IMR-90 (cell line): ENCODE measurements around the gene TPPP. TPM values are rescaled to one million over a fixed set of nuclear protein-coding genes. Genes with fewer than 3 reads are reported as not detected.

Experiments used
- ATAC-seq: fragments of 200-7000 bp; cut with Tn5 transposase; 2 replicates; pipeline ENCODE4 v1.9.1; 2020; ENCODE audit warnings: low read depth, mild to moderate bottlenecking, moderate library complexity
- BruUV-seq: library from RNA; stranded (reverse); fragments of 400-500 nt; replicated peaks from 2 replicates; lab custom pipeline; 2021; lab: Mats Ljungman, UMichigan
- CTCF ChIA-PET: fragments of 300-600 bp; formaldehyde crosslinking; extraction: SDS; loops from one replicate; lab custom pipeline; 2021; ENCODE audit warnings: antibody characterized with exemption; lab: Yijun Ruan, JAX
- POLR2A ChIA-PET: fragments of 300-600 bp; sonication (Branson Sonifier 250); formaldehyde crosslinking; loops from one replicate; lab custom pipeline; 2022; ENCODE audit warnings: antibody characterized with exemption; ENCODE audit not compliant: unreplicated experiment; lab: Charles Lee
- DNase-seq: peaks from one replicate; pipeline ENCODE4 v3.0.0; 2013
- H2AFZ ChIP-seq: replicated peaks from 2 replicates; pipeline ENCODE3; 2013; ENCODE audit warnings: low read length, mild to moderate bottlenecking; ENCODE audit not compliant: poor library complexity
- H2AK5ac ChIP-seq: 2 replicates; pipeline ENCODE4 v1.6.1; 2013; ENCODE audit warnings: low read depth, low read length, inconsistent platforms
- H2AK9ac ChIP-seq: replicated peaks from 2 replicates; pipeline ENCODE3; 2013; ENCODE audit warnings: mild to moderate bottlenecking, low read depth, low read length, moderate library complexity; ENCODE audit not compliant: poor library complexity
- H2BK120ac ChIP-seq: 2 replicates; pipeline ENCODE4 v1.6.1; 2013; ENCODE audit warnings: low read depth, low read length, inconsistent platforms
- H2BK15ac ChIP-seq: 3 replicates; pipeline ENCODE4 v1.6.1; 2013; ENCODE audit warnings: low read depth, low read length, inconsistent platforms
- H2BK20ac ChIP-seq: 2 replicates; pipeline ENCODE4 v1.6.1; 2013; ENCODE audit warnings: low read depth, mild to moderate bottlenecking, inconsistent platforms, low read length, moderate library complexity
- H2BK5ac ChIP-seq: 2 replicates; pipeline ENCODE4 v1.6.1; 2013; ENCODE audit warnings: mild to moderate bottlenecking, low read depth, low read length, inconsistent platforms; ENCODE audit not compliant: poor library complexity, severe bottlenecking
- H3K14ac ChIP-seq: replicated peaks from 2 replicates; pipeline ENCODE4 v1.6.1; 2013; ENCODE audit warnings: low read depth, low read length, inconsistent platforms
- H3K18ac ChIP-seq: 2 replicates; pipeline ENCODE4 v1.6.1; 2013; ENCODE audit warnings: low read depth, low read length, control low read depth
- H3K23ac ChIP-seq: 2 replicates; pipeline ENCODE4 v1.6.1; 2013; ENCODE audit warnings: low read depth, low read length, inconsistent platforms
- H3K27ac ChIP-seq: 2 replicates; pipeline ENCODE4 v1.5.1; 2013; ENCODE audit warnings: mild to moderate bottlenecking, control low read depth, low read length; ENCODE audit not compliant: insufficient read depth
- H3K27me3 ChIP-seq: 2 replicates; pipeline ENCODE4 v1.6.1; 2013; ENCODE audit warnings: low read length; ENCODE audit not compliant: control insufficient read depth, insufficient read depth
- H3K36me3 ChIP-seq: 2 replicates; pipeline ENCODE4 v1.6.1; 2013; ENCODE audit warnings: low read length, mixed read lengths; ENCODE audit not compliant: control insufficient read depth, insufficient read depth
- H3K4ac ChIP-seq: 2 replicates; pipeline ENCODE4 v1.6.1; 2013; ENCODE audit warnings: low read depth, low read length, inconsistent platforms
- H3K4me1 ChIP-seq: 2 replicates; pipeline ENCODE4 v1.6.1; 2013; ENCODE audit warnings: low read length, mixed read lengths; ENCODE audit not compliant: control insufficient read depth, insufficient read depth
- H3K4me2 ChIP-seq: 2 replicates; pipeline ENCODE4 v1.6.1; 2013; ENCODE audit warnings: low read depth, mild to moderate bottlenecking, control low read depth, low read length, moderate library complexity
- H3K4me3 ChIP-seq: 2 replicates; pipeline ENCODE4 v1.5.1; 2013; ENCODE audit warnings: low read depth, mild to moderate bottlenecking, control low read depth, low read length, moderate library complexity; ENCODE audit not compliant: insufficient read depth
- H3K56ac ChIP-seq: 2 replicates; pipeline ENCODE4 v1.6.1; 2013; ENCODE audit warnings: low read length, inconsistent platforms; ENCODE audit not compliant: insufficient read depth; ENCODE audit errors: extremely low read depth
- H3K79me1 ChIP-seq, 2 experiments: 2 replicates each; pipeline ENCODE4 v1.6.1; 2013; ENCODE audit warnings: low read length in 2 of 2, inconsistent platforms in 1 of 2, low read depth in 1 of 2
- H3K9ac ChIP-seq: 2 replicates; pipeline ENCODE4 v1.6.1; 2013; ENCODE audit warnings: low read depth, low read length, control low read depth
- H3K9me1 ChIP-seq: 2 replicates; pipeline ENCODE4 v1.6.1; 2013; ENCODE audit warnings: low read length, inconsistent platforms; ENCODE audit not compliant: insufficient read depth
- H3K9me3 ChIP-seq: 2 replicates; pipeline ENCODE4 v1.6.1; 2013; ENCODE audit warnings: low read length; ENCODE audit not compliant: control insufficient read depth, insufficient read depth
- H4K20me1 ChIP-seq: 2 replicates; pipeline ENCODE4 v1.6.1; 2013; ENCODE audit warnings: low read length, inconsistent platforms; ENCODE audit not compliant: insufficient read depth
- H4K5ac ChIP-seq: 2 replicates; pipeline ENCODE4 v1.6.1; 2013; ENCODE audit warnings: mild to moderate bottlenecking, low read depth, low read length, control low read depth
- H4K8ac ChIP-seq, 2 experiments: 2 replicates each; pipeline ENCODE4 v1.6.1; 2013; ENCODE audit warnings: low read depth in 2 of 2, low read length in 2 of 2, control low read depth in 1 of 2, inconsistent platforms in 1 of 2
- H4K91ac ChIP-seq: 2 replicates; pipeline ENCODE4 v1.6.1; 2013; ENCODE audit warnings: low read depth, low read length, inconsistent platforms; ENCODE audit not compliant: insufficient read depth
- BHLHE40 ChIP-seq: fragments of 150-350 bp; IDR thresholded peaks from 2 replicates; pipeline ENCODE4 v1.6.1; 2016; ENCODE audit warnings: mild to moderate bottlenecking, low read depth, low read length
- CEBPB ChIP-seq: IDR thresholded peaks from 2 replicates; pipeline ENCODE4 v1.6.1; 2012; ENCODE audit warnings: low read depth, low read length, improper control_type of control experiment
- CHD1 ChIP-seq: IDR thresholded peaks from 2 replicates; pipeline ENCODE4 v1.6.1; 2012; ENCODE audit warnings: low read depth, low read length, improper control_type of control experiment
- CTCF ChIP-seq: conservative IDR thresholded peaks from 2 replicates; pipeline ENCODE4 v1.5.1; 2012; ENCODE audit warnings: mild to moderate bottlenecking, low read depth, low read length, improper control_type of control experiment
- ELK1 ChIP-seq: fragments of 150-350 bp; IDR thresholded peaks from 2 replicates; pipeline ENCODE4 v1.6.1; 2016; ENCODE audit warnings: low read depth, mild to moderate bottlenecking, low read length, moderate library complexity, borderline replicate concordance
- FOS ChIP-seq: fragments of 150-350 bp; IDR thresholded peaks from 2 replicates; pipeline ENCODE4 v1.6.1; 2016; ENCODE audit warnings: low read depth, low read length
- MAFK ChIP-seq: IDR thresholded peaks from 2 replicates; pipeline ENCODE4 v1.6.1; 2012; ENCODE audit warnings: low read depth, low read length, improper control_type of control experiment
- MAZ ChIP-seq: IDR thresholded peaks from 2 replicates; pipeline ENCODE4 v1.6.1; 2012; ENCODE audit warnings: low read depth, mild to moderate bottlenecking, low read length, improper control_type of control experiment, moderate library complexity, borderline replicate concordance
- MXI1 ChIP-seq: IDR thresholded peaks from 2 replicates; pipeline ENCODE4 v1.6.1; 2012; ENCODE audit warnings: low read depth, mild to moderate bottlenecking, low read length, moderate library complexity, borderline replicate concordance
- NFE2L2 ChIP-seq: fragments of 150-350 bp; IDR thresholded peaks from 2 replicates; pipeline ENCODE4 v1.6.1; 2016; ENCODE audit warnings: low read depth, mild to moderate bottlenecking, low read length
- POLR2A ChIP-seq: IDR thresholded peaks from 2 replicates; pipeline ENCODE4 v1.6.1; 2012; ENCODE audit warnings: mild to moderate bottlenecking, low read depth, low read length
- RAD21 ChIP-seq: IDR thresholded peaks from 2 replicates; pipeline ENCODE4 v1.6.1; 2012; ENCODE audit warnings: low read length, improper control_type of control experiment
- RCOR1 ChIP-seq: IDR thresholded peaks from 2 replicates; pipeline ENCODE4 v1.6.1; 2012; ENCODE audit warnings: mild to moderate bottlenecking, low read length, improper control_type of control experiment; ENCODE audit not compliant: insufficient replicate concordance
- RFX5 ChIP-seq: IDR thresholded peaks from 2 replicates; pipeline ENCODE4 v1.8.0; 2012; ENCODE audit warnings: low read depth, mild to moderate bottlenecking, low read length, moderate library complexity
- SMC3 ChIP-seq: fragments of 150-350 bp; IDR thresholded peaks from 2 replicates; pipeline ENCODE4 v1.6.1; 2016; ENCODE audit warnings: low read depth, mild to moderate bottlenecking, antibody characterized with exemption, low read length, moderate library complexity
- WGBS, 2 experiments: methylation state at CpG; one replicate each; pipeline versions ENCODE4 v1.1.5 to v1.1.7; 2013; ENCODE audit warnings: missing lambda C conversion rate in 2 of 2; ENCODE audit not compliant: insufficient read length in 1 of 2; ENCODE audit errors: extremely low coverage in 2 of 2; 5-methylcytosine and 5-hydroxymethylcytosine counted together
- dilution Hi-C: fragments of 300-500 bp; cut with HindIII; formaldehyde crosslinking; loops from one replicate; pipeline ENCODE4 v1.14.3; 2018; ENCODE audit warnings: low sequenced_read_pairs; ENCODE audit not compliant: unreplicated experiment
- in situ Hi-C: fragments of 300-500 bp; cut with MboI; formaldehyde crosslinking; loops from 3 replicates; pipeline ENCODE4 v1.14.3; 2019; ENCODE audit warnings: low sequenced_read_pairs, inconsistent platforms, mixed read lengths
- intact Hi-C: fragments of 100-400 bp; cut with micrococcal nuclease; formaldehyde crosslinking; loops from 2 replicates; pipeline ENCODE4 v1.10.0; 2022
- polyA plus RNA-seq, 3 experiments: library from polyadenylated mRNA; depleted of rRNA; stranded (reverse); fragments of >200 nt; gene quantifications; 2 replicates each; pipeline ENCODE4 v1.2.3, GENCODE V29; 2012; ENCODE audit warnings: low replicate concordance in 1 of 3
- total RNA-seq: library from RNA; depleted of rRNA; stranded (reverse); fragments of >200 nt; gene quantifications from 2 replicates; pipeline ENCODE4 v1.2.3, GENCODE V29; 2012
- TF ChIP-seq, protein P1 (sequence below): fragments of 150-350 bp; IDR thresholded peaks from 2 replicates; pipeline ENCODE4 v1.6.1; 2017; ENCODE audit warnings: mild to moderate bottlenecking, antibody characterized with exemption, low read length, low read depth

The TPPP gene
- total and polyA plus RNA-seq, 2 of the 4 experiments (the other 2 are of a cell fraction), result under 0.01 to 0.07 TPM

DNA sequence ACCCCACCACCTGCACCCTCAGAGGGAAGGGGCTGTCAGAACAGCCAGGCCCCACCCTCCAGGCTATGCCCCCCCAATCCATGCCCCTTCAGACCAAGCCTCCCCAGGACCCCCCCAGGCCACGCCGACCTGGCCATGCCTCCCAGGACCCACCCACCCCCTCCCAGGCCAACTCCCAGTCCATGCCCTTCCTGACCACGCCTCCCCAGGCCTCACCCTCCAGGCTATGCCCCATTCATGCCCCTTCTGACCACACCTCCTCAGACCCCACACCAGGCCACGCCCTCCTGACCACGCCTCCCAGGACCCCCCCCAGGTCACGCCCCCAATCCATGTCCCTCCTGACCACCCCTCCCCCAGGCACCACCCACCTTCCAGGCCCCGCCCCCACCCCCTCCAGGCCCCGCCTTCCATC lies 27.6 kb downstream of the TPPP start:
- no peak overlapping the region for H2BK5ac ChIP-seq
- WGBS, 2 experiments, result 100% methylated on average over 1 of the region's 8 CpGs; no CpG with 5 or more reads in 1 of the 2 experiments

More for the DNA sequence above, 27.6 kb downstream of the TPPP start:
- Histone ChIP-seq H3K9me3 (no peaks in the 10 kb centered on the region; the same call in 1 of the 2 replicates), H3K9me1 (no peaks in the 10 kb centered on the region), H3K4me1 (no peaks in the 10 kb centered on the region), H2AFZ (no peak overlapping the region), H2AK5ac (no peak overlapping the region), H3K18ac (no peak overlapping the region), H4K20me1 (no peaks in the 10 kb centered on the region), H2AK9ac (no peak overlapping the region), H3K27me3 (no peaks in the 10 kb centered on the region), H3K27ac (no peak overlapping the region), H2BK20ac (no peak overlapping the region), H3K4me2 (no peak overlapping the region), H3K14ac (no peak overlapping the region), H3K23ac (no peak overlapping the region), H3K56ac (no peak overlapping the region), H2BK15ac (no peak overlapping the region), H3K36me3 (peaks cover 4% of the 10 kb centered on the region; the same call in 1 of the 2 replicates), H3K4ac (no peak overlapping the region), H3K9ac (no peak overlapping the region), H2BK120ac (no peak overlapping the region), H4K8ac (no peak overlapping the region), H4K91ac (no peak overlapping the region), H3K4me3 (no peak overlapping the region), H4K5ac (no peak overlapping the region), H3K79me1 (no peaks in the 10 kb centered on the region)
- intact Hi-C loops, result no loop called here
- DNase-seq (no peak), ATAC-seq (no peak)
- POLR2A ChIA-PET, result no interaction called here
- BruUV-seq, result no TSS peak
- dilution Hi-C loops, result no loop called here
- TF ChIP-seq RFX5, result no peak
- no peak for TF ChIP-seq SMC3
- TF ChIP-seq RAD21, result no peak
- no peak for TF ChIP-seq CTCF
- no peak for TF ChIP-seq MAFK
- TF ChIP-seq MAZ, result no peak
- no peak for TF ChIP-seq BHLHE40
- TF ChIP-seq RCOR1, result no peak
- TF ChIP-seq, protein P1, sequence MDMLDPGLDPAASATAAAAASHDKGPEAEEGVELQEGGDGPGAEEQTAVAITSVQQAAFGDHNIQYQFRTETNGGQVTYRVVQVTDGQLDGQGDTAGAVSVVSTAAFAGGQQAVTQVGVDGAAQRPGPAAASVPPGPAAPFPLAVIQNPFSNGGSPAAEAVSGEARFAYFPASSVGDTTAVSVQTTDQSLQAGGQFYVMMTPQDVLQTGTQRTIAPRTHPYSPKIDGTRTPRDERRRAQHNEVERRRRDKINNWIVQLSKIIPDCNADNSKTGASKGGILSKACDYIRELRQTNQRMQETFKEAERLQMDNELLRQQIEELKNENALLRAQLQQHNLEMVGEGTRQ, result no peak
- no peak for TF ChIP-seq CEBPB
- TF ChIP-seq ELK1, result no peak
- no peak for TF ChIP-seq POLR2A
- TF ChIP-seq FOS, result no peak
- no peak for TF ChIP-seq NFE2L2
- TF ChIP-seq CHD1, result no peak
- TF ChIP-seq MXI1, result no peak
- in situ Hi-C loops, result no loop called here
- CTCF ChIA-PET, result no interaction called here
